NCI-H1436 treated with DMSO at 0.1 percent for 48 hours (cell line): ENCODE results near the gene DHRS7C.

Source experiments
- DNase-seq: peaks from one replicate; lab custom pipeline; 2025; lab: John Stamatoyannopoulos, UW

DHRS7C gene

GRCh38 chr17:9766970-9767369 is 24.4 kb downstream of the DHRS7C start:
- DNase-seq, result no peak

DNA sequence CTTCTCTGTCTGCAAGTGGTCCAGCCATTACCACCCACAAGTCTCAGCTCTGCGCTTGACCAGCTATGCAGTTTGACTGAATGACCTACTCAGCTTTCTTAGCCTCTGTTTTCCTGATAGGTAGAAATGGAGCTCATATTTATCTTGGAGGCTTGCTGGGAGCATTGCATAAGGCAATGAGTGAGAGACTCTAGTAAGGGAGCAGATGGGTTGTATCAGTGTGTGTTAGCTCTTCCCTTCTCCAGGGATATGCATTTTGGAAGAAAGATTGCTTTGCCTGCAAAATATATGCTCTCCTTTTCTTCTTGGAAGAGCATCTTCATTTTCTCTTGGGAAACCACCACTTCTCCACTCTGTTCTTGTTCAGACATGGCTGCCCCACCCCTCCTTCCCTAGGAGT is 26.1 kb downstream of the DHRS7C start:
- DNase-seq, result no peak

DNA sequence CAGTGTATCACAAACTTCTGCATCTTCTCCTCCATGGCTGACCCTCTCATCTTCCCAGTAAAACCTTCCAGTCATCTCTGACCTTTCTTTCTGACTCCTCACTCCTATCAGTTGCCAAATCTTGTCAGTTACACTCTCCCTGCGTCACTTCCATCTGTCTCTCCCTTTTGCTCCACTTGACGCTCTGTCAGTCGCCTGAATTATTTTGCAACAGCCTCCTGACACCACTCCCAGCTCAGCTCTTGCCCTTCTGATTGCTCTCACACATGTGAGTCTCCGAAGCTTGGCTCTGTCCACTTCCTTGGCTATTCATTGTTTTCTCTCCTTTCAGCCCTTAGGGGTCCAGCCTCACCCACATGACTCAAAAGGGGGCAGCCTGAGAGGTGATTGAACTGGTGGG is 27.7 kb downstream of the DHRS7C start:
- no peak for DNase-seq

- DNase-seq, result no peak
Measured at GRCh38 chr17:9760266-9760665, 31.1 kb downstream of the DHRS7C start.

GRCh38 chr17:9755083-9755482 is 36.3 kb downstream of the DHRS7C start:
- no peak for DNase-seq

GRCh38 chr17:9750524-9750923 is 40.9 kb downstream of the DHRS7C start:
- no peak for DNase-seq

- DNase-seq, result no peak
Measured at GRCh38 chr17:9729735-9730420, 61.5 kb downstream of the DHRS7C start.

DNA sequence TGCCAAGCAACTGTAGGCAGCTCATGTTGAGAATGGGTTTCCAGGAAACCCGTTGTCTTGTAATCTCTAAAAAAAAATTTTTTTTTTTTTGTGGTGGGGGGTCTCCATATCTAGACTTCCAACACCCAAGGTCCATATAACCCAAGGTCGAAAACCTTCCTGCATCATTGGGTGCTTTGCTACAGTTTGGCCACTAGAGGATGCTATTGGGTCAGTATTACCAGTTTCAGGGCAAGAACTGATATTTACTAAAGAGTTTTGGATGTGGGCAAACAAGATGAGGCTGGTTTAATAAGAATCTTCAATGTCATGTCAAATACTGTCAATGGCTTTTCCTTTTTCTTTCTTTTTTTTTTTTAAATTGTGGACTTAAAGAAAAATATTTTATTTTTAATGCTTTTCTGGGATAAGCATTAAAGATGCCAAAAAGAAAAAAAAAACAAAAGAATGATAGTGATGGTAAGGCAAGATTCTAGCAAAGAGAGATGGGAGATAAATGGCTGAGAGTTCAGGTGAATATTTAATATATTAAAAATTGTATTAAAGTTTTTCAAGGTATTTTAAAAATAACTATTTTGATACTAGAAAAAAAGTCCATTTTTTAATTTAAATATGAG is 62.2 kb downstream of the DHRS7C start:
- DNase-seq, result no peak

GRCh38 chr17:9728564-9728963 is 62.8 kb downstream of the DHRS7C start:
- no peak for DNase-seq

- no peak for DNase-seq
Measured at GRCh38 chr17:9728005-9728404, 63.4 kb downstream of the DHRS7C start.

- DNase-seq, result no peak
Measured at GRCh38 chr17:9726291-9726690, 65.1 kb downstream of the DHRS7C start.

- no peak for DNase-seq
Measured at GRCh38 chr17:9725575-9725974, 65.8 kb downstream of the DHRS7C start.
